Retinal pigment epithelial cell (primary cell): ENCODE data around the gene SLC5A11.

Source experiments
- DNase-seq: peaks from one replicate; pipeline ENCODE4 v3.0.0-alpha.2; 2010; ENCODE audit warnings: low read depth
- H3K4me3 ChIP-seq: 2 replicates; pipeline ENCODE4 v1.5.1; 2011; ENCODE audit warnings: mild to moderate bottlenecking, low read length, control low read depth, moderate library complexity
- TF ChIP-seq, protein P1 (sequence below): conservative IDR thresholded peaks from 2 replicates; pipeline ENCODE4 v1.5.1; 2011; ENCODE audit warnings: low read depth, low read length, control low read depth, inconsistent platforms

SLC5A11 gene

DNA sequence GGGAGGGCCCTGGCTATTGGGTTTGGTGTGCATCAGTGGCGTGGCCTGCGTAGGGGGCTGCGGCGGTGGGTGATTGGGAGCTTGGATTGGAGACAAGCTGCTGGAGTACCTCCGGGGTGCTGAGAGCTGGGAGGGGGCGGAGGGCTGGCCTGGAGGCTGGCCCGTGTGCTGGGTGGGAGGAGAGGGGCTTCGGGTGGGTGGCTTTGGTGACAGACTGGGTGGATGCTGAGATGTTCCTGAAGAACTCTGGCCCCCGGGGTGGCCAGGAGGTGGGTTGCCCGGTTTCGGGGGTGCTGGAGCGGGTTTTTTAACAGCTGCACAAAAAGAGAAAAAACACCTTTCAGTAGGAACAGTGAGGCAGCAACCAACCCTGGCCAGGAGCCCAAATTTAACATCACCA, 85.3 kb downstream of the SLC5A11 start:
- TF ChIP-seq, protein P1, sequence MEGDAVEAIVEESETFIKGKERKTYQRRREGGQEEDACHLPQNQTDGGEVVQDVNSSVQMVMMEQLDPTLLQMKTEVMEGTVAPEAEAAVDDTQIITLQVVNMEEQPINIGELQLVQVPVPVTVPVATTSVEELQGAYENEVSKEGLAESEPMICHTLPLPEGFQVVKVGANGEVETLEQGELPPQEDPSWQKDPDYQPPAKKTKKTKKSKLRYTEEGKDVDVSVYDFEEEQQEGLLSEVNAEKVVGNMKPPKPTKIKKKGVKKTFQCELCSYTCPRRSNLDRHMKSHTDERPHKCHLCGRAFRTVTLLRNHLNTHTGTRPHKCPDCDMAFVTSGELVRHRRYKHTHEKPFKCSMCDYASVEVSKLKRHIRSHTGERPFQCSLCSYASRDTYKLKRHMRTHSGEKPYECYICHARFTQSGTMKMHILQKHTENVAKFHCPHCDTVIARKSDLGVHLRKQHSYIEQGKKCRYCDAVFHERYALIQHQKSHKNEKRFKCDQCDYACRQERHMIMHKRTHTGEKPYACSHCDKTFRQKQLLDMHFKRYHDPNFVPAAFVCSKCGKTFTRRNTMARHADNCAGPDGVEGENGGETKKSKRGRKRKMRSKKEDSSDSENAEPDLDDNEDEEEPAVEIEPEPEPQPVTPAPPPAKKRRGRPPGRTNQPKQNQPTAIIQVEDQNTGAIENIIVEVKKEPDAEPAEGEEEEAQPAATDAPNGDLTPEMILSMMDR: no peak
- DNase-seq: no peak
- no peak overlapping the region for H3K4me3 ChIP-seq

DNA sequence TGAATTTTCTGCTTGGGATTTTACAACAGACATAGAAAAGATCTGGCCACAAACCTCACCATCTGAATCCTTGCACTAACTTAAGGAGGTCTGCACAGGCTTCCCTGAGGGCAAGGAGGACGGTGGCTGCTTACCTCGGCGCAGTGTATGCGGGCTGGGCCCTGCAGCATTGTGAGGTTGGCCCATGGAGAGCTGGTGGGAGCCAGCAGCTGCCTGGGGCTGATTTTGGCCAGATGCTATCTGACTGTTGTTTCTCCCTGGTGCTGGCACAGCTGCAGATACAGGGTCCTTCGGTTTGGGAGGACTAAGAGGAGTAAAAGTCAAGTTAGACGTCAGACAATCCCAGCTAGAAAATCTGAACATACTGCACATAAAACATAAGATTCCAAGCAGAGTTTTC, 89.6 kb downstream of the SLC5A11 start:
- no peak overlapping the region for H3K4me3 ChIP-seq
- no peak for DNase-seq
- TF ChIP-seq, protein P1: no peak

GRCh38 chr16:24936151-24936550, 90.4 kb downstream of the SLC5A11 start:
- TF ChIP-seq, protein P1: no peak
- no peak for DNase-seq
- H3K4me3 ChIP-seq: no peak overlapping the region

GRCh38 chr16:24939224-24939623, 93.5 kb downstream of the SLC5A11 start:
- H3K4me3 ChIP-seq: no peak overlapping the region
- DNase-seq: no peak
- TF ChIP-seq, protein P1: no peak

GRCh38 chr16:24939738-24940137, 94.0 kb downstream of the SLC5A11 start:
- H3K4me3 ChIP-seq: no peak overlapping the region
- TF ChIP-seq, protein P1: no peak
- DNase-seq: no peak

GRCh38 chr16:24943471-24943870, 97.7 kb downstream of the SLC5A11 start:
- TF ChIP-seq, protein P1: no peak
- no peak overlapping the region for H3K4me3 ChIP-seq
- no peak for DNase-seq

DNA sequence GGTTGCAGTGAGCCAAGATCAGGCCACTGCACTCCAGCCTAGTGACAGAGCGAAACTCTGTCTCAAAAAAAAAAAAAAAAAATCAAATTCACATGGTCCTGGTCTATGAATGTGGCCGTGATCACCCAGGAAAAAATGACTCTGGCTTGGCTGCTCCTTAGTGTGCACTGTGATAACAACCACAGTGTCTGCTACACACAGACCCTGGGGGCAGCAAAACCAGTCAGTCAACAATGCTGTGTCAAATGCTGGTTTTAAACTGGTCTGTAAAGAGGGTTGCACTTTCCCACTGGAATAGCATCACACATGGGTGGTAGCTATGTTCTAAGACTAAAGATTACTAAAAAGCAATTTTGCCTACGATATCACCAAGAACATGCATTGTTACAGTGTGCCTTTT, 98.4 kb downstream of the SLC5A11 start:
- no peak for DNase-seq
- TF ChIP-seq, protein P1: no peak
- no peak overlapping the region for H3K4me3 ChIP-seq
